AG10803 (cell line): Measurements from ENCODE around the gene VEPH1.
A peak's percentile ranks its signal among the peaks of the same experiment; 100 is the strongest.

Experiments used
- DNase-seq: peaks from one replicate; pipeline ENCODE4 v3.0.0; 2010; ENCODE audit warnings: low read depth
- H3K4me3 ChIP-seq: 2 replicates; pipeline ENCODE4 v1.5.1; 2011; ENCODE audit warnings: mild to moderate bottlenecking, low read length, control low read depth
- CTCF ChIP-seq: conservative IDR thresholded peaks from 2 replicates; pipeline ENCODE4 v1.5.1; 2011; ENCODE audit warnings: mild to moderate bottlenecking, low read length, control low read depth, inconsistent platforms

Gene VEPH1

GRCh38 chr3:157300981-157301663 lies 202.1 kb downstream of the VEPH1 start:
- TF ChIP-seq CTCF = no peak
- H3K4me3 ChIP-seq = no peak overlapping the region
- no peak for DNase-seq

- peak; percentile 84 for DNase-seq
- no peak for TF ChIP-seq CTCF
- H3K4me3 ChIP-seq = no peak overlapping the region
Observed at GRCh38 chr3:157300094-157300493, 203.1 kb downstream of the VEPH1 start.

GRCh38 chr3:157297328-157297915 lies 205.8 kb downstream of the VEPH1 start:
- no peak for DNase-seq
- no peak for TF ChIP-seq CTCF

GRCh38 chr3:157294953-157295352 lies 208.3 kb downstream of the VEPH1 start:
- DNase-seq = no peak
- no peak for TF ChIP-seq CTCF
- no peak overlapping the region for H3K4me3 ChIP-seq

More at GRCh38 chr3:157297328-157297915, 205.8 kb downstream of the VEPH1 start:
- H3K4me3 ChIP-seq = no peak overlapping the region

- no peak for TF ChIP-seq CTCF
- H3K4me3 ChIP-seq = no peak overlapping the region
- DNase-seq = peak; percentile 45
Observed at GRCh38 chr3:157294491-157294890, 208.7 kb downstream of the VEPH1 start.

- TF ChIP-seq CTCF = no peak
- DNase-seq = peak; percentile 97
Observed at GRCh38 chr3:157290766-157291165, 212.4 kb downstream of the VEPH1 start.

GRCh38 chr3:157285966-157286365 lies 217.2 kb downstream of the VEPH1 start:
- no peak for TF ChIP-seq CTCF
- no peak for DNase-seq
- no peak overlapping the region for H3K4me3 ChIP-seq

More at GRCh38 chr3:157290766-157291165, 212.4 kb downstream of the VEPH1 start:
- H3K4me3 ChIP-seq = no peak overlapping the region
